SHP77 treated with DMSO at 0.1 percent for 48 hours (cell line): Measurements from ENCODE around the gene MROH9.
"Not testable (repeated sequence)": the region's sequence is repeated elsewhere in the genome, so short reads cannot be mapped to it uniquely, and the experiment has no call there.

Source experiments
- DNase-seq: peaks from one replicate; lab custom pipeline; 2025; lab: John Stamatoyannopoulos, UW

MROH9 gene

GRCh38 chr1:170935231-170935630 is at the start of gene MROH9:
TSS of gene MROH9 (plus strand) at chr1:170935534. CDS start at chr1:170945557, 10,023 bp downstream.
- no peak for DNase-seq

- no peak for DNase-seq
Observed at GRCh38 chr1:170885551-170885950, 49.8 kb upstream of the MROH9 start.

- no peak for DNase-seq
Observed at GRCh38 chr1:170886460-170886859, 48.9 kb upstream of the MROH9 start.

GRCh38 chr1:170887726-170888125 is 47.6 kb upstream of the MROH9 start:
- DNase-seq, result no peak

GRCh38 chr1:170891872-170892271 is 43.5 kb upstream of the MROH9 start:
- no peak for DNase-seq

GRCh38 chr1:170893655-170894297 is 41.6 kb upstream of the MROH9 start:
- DNase-seq, result no peak

- DNase-seq, result no peak
Observed at GRCh38 chr1:170903961-170904360, 31.4 kb upstream of the MROH9 start.

GRCh38 chr1:170908942-170909341 is 26.4 kb upstream of the MROH9 start:
- DNase-seq, result no peak

- DNase-seq, result no peak
Observed at GRCh38 chr1:170910273-170910672, 25.1 kb upstream of the MROH9 start.

GRCh38 chr1:170917373-170917772 is 18.0 kb upstream of the MROH9 start:
- DNase-seq, result no peak

GRCh38 chr1:170924656-170925055 is 10.7 kb upstream of the MROH9 start:
- not testable (repeated sequence) for DNase-seq

- DNase-seq, result no peak
Observed at GRCh38 chr1:170927955-170928840, 7.1 kb upstream of the MROH9 start.

- no peak for DNase-seq
Observed at GRCh38 chr1:170929412-170929834, 5.9 kb upstream of the MROH9 start.

- peak; percentile 2 for DNase-seq
Observed at GRCh38 chr1:170929835-170930554, 5.3 kb upstream of the MROH9 start.

GRCh38 chr1:170931650-170932049 is 3.7 kb upstream of the MROH9 start:
- no peak for DNase-seq

GRCh38 chr1:170932236-170932635 is 3.1 kb upstream of the MROH9 start:
- DNase-seq, result no peak

GRCh38 chr1:170938281-170938680 is 2.9 kb downstream of the MROH9 start:
- no peak for DNase-seq

GRCh38 chr1:170939476-170939875 is 4.1 kb downstream of the MROH9 start:
- DNase-seq, result no peak

GRCh38 chr1:170951744-170952143 is 16.4 kb downstream of the MROH9 start:
- not testable (repeated sequence) for DNase-seq

GRCh38 chr1:170959385-170959784 is 24.1 kb downstream of the MROH9 start:
- no peak for DNase-seq

- DNase-seq, result no peak
Observed at GRCh38 chr1:170964506-170964905, 29.2 kb downstream of the MROH9 start.

- DNase-seq, result peak; percentile 7
Observed at GRCh38 chr1:170967042-170967910, 31.9 kb downstream of the MROH9 start.
